Measurements from ENCODE around the gene EVI5.

EVI5 gene

DNA sequence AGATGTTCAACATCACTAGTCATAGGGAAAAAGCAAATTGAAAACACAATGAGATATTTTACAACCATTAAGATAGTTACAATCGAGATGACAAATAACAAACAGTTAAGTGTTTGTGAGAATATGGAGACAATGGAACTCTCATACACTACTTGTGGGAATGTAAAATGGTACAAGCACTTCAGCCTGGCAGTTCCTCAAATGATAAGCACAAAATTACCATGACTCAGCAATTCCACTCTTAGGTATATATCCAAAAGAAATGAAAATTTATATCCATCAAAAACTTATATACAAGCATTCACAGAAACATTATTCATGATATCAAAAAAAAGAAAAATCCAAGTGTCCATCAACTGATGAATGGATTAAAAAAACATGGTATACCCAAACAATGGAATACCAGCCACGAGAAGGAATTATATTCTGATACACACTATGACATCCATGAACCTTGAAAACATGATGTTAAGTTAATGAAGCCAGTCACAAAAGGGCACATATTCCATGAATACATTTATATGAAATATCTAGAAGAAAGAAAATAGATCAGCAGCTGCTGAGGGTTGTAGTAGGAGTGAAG, 76.4 kb downstream of the EVI5 start:
- TF ChIP-seq, protein P1, sequence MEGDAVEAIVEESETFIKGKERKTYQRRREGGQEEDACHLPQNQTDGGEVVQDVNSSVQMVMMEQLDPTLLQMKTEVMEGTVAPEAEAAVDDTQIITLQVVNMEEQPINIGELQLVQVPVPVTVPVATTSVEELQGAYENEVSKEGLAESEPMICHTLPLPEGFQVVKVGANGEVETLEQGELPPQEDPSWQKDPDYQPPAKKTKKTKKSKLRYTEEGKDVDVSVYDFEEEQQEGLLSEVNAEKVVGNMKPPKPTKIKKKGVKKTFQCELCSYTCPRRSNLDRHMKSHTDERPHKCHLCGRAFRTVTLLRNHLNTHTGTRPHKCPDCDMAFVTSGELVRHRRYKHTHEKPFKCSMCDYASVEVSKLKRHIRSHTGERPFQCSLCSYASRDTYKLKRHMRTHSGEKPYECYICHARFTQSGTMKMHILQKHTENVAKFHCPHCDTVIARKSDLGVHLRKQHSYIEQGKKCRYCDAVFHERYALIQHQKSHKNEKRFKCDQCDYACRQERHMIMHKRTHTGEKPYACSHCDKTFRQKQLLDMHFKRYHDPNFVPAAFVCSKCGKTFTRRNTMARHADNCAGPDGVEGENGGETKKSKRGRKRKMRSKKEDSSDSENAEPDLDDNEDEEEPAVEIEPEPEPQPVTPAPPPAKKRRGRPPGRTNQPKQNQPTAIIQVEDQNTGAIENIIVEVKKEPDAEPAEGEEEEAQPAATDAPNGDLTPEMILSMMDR (IDR thresholded peaks at IDR 0.05; ENCODE audit: borderline replicate concordance, insufficient read depth, low read depth, low read length) = no peak
- H3K4me3 ChIP-seq (ENCODE audit: low read depth, low read length) = no peak overlapping the region

DNA sequence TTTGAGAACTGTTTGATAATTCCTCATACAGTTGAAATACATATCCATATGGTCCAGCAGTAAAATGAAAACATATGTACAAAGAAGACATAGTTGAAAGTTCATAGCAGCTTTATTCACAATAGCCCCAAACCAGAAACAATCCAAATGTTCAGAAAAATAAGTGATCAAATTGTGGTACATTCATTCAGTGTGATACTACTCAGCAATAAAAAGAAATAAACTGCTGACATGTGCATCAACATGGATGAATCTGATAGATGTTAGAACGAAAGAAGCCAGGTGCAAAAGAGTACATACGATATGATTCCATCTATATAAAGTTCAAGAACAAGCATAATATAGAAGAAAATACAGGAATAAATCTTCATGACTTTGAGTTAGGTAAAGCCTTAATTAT, 77.2 kb downstream of the EVI5 start:
- TF ChIP-seq, protein P1 (IDR thresholded peaks at IDR 0.05; ENCODE audit: borderline replicate concordance, insufficient read depth, low read depth, low read length) = no peak

DNA sequence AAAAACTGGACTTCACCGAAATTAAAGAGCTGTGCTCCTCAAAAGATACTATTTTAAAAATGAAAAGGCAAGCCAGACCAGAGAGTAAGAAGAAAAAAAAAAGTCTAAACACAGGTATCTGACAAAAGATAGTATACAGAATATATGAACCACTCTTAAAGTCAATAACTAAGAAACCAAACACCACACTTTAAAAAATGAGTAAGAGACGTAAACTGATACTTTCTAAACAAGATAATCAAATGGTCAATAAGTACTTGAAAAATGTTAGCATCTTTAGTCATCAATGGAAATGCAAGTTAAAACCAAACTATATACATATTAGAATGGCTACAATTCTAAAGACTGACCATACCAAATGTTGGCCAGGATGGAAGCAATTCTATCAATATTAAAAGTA, 77.6 kb downstream of the EVI5 start:
- H3K4me3 ChIP-seq (ENCODE audit: low read depth, low read length) = no peak overlapping the region
- TF ChIP-seq, protein P1 (IDR thresholded peaks at IDR 0.05; ENCODE audit: borderline replicate concordance, insufficient read depth, low read depth, low read length) = no peak

More for the DNA sequence above, 77.2 kb downstream of the EVI5 start:
- no peak overlapping the region for H3K4me3 ChIP-seq (ENCODE audit: low read depth, low read length)

DNA sequence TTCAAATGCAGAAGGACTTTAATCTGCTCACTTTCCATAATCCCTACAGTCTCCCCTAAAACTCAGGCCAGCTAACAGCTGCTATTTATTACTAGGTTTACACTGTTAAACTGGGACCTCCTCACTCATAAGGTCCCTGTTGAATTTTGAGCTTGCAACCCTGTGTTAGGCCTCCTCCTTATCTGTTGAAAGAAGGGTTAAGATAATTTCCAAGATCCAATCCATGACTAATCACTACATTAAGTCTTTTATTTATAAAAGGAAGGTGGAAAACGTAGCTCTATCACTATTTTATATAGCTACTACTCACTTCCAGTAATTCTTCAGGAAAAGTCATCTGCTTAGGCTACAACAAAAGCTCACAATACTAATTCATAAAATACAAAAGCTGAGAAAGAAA, 79.5 kb downstream of the EVI5 start:
- TF ChIP-seq, protein P1 (IDR thresholded peaks at IDR 0.05; ENCODE audit: borderline replicate concordance, insufficient read depth, low read depth, low read length) = no peak
- no peak overlapping the region for H3K4me3 ChIP-seq (ENCODE audit: low read depth, low read length)

DNA sequence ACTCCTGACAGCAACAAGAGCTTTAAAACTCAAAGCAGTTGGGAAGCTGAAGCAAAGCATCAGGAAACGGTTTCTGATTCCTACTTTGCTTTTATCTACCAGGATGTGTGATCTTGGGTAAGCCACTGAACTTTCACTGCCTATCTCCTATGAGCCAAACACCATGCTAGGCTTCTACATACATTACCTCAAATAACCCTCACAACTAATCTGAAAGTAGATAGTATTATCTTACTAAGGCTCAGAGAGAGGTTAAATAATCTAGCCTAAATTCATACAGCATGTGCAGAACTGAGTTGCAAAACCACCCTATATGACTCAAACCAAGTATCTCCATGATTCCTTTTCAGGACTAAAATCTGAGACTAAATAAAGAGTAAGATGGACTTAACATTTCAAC, 83.8 kb downstream of the EVI5 start:
- no peak overlapping the region for H3K4me3 ChIP-seq (ENCODE audit: low read depth, low read length)
- TF ChIP-seq, protein P1 (IDR thresholded peaks at IDR 0.05; ENCODE audit: borderline replicate concordance, insufficient read depth, low read depth, low read length) = no peak

DNA sequence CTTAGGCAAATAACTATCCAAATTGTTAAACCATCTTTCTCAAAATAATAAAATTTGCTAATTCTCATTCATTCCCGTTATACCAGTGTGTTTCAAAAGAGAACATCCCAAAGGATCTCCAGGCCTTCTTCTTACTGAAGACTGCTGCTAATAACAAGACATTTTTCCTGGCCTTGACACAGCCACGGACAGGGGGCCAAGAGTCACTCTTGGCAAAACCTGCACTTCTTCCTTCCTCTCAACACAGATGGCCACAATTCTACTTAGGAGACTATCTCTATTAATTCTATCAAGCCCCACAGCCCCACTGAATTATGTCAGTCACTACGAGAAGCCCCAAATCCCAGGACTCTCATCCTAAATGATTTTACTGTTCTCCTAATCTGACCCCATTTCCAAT, 86.0 kb downstream of the EVI5 start:
- TF ChIP-seq, protein P1 (IDR thresholded peaks at IDR 0.05; ENCODE audit: borderline replicate concordance, insufficient read depth, low read depth, low read length) = no peak
- H3K4me3 ChIP-seq (ENCODE audit: low read depth, low read length) = no peak overlapping the region

DNA sequence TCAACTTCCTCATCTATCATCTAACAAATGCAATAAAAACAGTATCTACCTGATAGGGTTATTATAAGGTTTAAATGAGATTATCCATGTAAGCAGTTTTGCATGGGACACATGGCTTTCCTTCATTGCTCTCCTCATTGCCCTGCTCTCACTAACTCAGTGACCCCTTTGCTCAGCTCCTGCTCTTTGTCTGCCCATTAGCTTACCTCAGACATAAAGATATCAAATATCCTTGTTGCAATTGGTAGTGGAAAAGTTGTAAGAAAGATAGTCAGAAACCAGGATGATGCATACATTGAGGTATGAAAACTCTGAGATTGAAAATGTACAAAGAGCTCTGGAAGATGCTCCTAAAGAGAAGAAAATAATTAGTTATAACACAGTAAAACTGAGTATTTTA, 89.8 kb downstream of the EVI5 start:
- TF ChIP-seq, protein P1 (IDR thresholded peaks at IDR 0.05; ENCODE audit: borderline replicate concordance, insufficient read depth, low read depth, low read length) = no peak
- no peak overlapping the region for H3K4me3 ChIP-seq (ENCODE audit: low read depth, low read length)
